Prostate gland (tissue), 2 donors: ENCODE measurements around the gene FUCA2.

Experiments used
- CTCF ChIP-seq, 4 experiments: fragments of 200-600 bp in 2 of 4; fragments of 450-650 bp in 2 of 4; sonication (generic) in 2 of 4; IDR thresholded peaks; 1 replicate in 3 of 4; 2 replicates in 1 of 4; pipeline ENCODE4 v1.5.1; 2016 to 2019; ENCODE audit warnings: antibody characterized with exemption in 4 of 4, mild to moderate bottlenecking in 2 of 4, moderate library complexity in 2 of 4
- POLR2A ChIP-seq: fragments of 450-650 bp; IDR thresholded peaks from one replicate; pipeline ENCODE4 v1.6.1; 2016; ENCODE audit warnings: antibody characterized with exemption, mild to moderate bottlenecking
- POLR2AphosphoS5 ChIP-seq: sonication (generic); formaldehyde crosslinking; IDR thresholded peaks from one replicate; pipeline ENCODE4 v1.6.1; 2017; ENCODE audit warnings: antibody characterized with exemption

- no peak for TF ChIP-seq CTCF (IDR thresholded peaks at IDR 0.05)
- no peak for TF ChIP-seq POLR2AphosphoS5
- TF ChIP-seq POLR2A, result no peak
Observed at GRCh38 chr6:143522039-143522600, 10.6 kb upstream of the FUCA2 start.
